RWPE2 (cell line): ENCODE measurements around the gene DGKI.

Experiments used
- ATAC-seq: fragments of 200-7000 bp; cut with Tn5 transposase; 3 replicates; pipeline ENCODE4 v1.9.1; 2021; ENCODE audit warnings: low read depth
- DNase-seq: peaks from one replicate; pipeline ENCODE4 v3.0.0-alpha.2; 2020; ENCODE audit warnings: low spot score
- H3K27ac ChIP-seq: fragments of 450-650 bp; 2 replicates; pipeline ENCODE4 v1.5.1; 2017; ENCODE audit warnings: mild to moderate bottlenecking; ENCODE audit not compliant: poor library complexity, severe bottlenecking
- H3K27me3 ChIP-seq: fragments of 250-450 bp; sonication (Bioruptor Pico); 2 replicates; pipeline ENCODE4 v1.5.1; 2021; ENCODE audit warnings: mild to moderate bottlenecking, moderate library complexity; ENCODE audit not compliant: insufficient read depth, poor library complexity, severe bottlenecking
- H3K36me3 ChIP-seq: fragments of 250-450 bp; sonication (Bioruptor Pico); 2 replicates; pipeline ENCODE4 v1.5.1; 2020; ENCODE audit warnings: low read depth, mild to moderate bottlenecking, moderate library complexity
- H3K4me1 ChIP-seq: fragments of 250-450 bp; sonication (Bioruptor Pico); 2 replicates; pipeline ENCODE4 v1.5.1; 2021; ENCODE audit warnings: mild to moderate bottlenecking, moderate library complexity; ENCODE audit not compliant: insufficient read depth, poor library complexity, severe bottlenecking
- H3K4me3 ChIP-seq: fragments of 250-450 bp; sonication (Bioruptor Pico); 2 replicates; pipeline ENCODE4 v1.5.1; 2021; ENCODE audit warnings: mild to moderate bottlenecking, moderate library complexity; ENCODE audit not compliant: severe bottlenecking
- H3K9me3 ChIP-seq: fragments of 250-450 bp; sonication (Bioruptor Pico); 2 replicates; pipeline ENCODE4 v1.5.1; 2021; ENCODE audit warnings: mild to moderate bottlenecking, moderate library complexity; ENCODE audit not compliant: severe bottlenecking
- CTCF ChIP-seq: fragments of 450-650 bp; IDR thresholded peaks from one replicate; pipeline ENCODE4 v1.5.1; 2017; ENCODE audit warnings: mild to moderate bottlenecking, moderate library complexity; ENCODE audit not compliant: poor library complexity, severe bottlenecking

DGKI gene

GRCh38 chr7:137521451-137521850, 325.3 kb downstream of the DGKI start:
- ATAC-seq (no peak), DNase-seq (no peak)
- Histone ChIP-seq H3K27ac (no peak overlapping the region), H3K4me3 (no peak overlapping the region), H3K27me3 (no peaks in the 10 kb centered on the region), H3K36me3 (no peaks in the 10 kb centered on the region), H3K9me3 (no peaks in the 10 kb centered on the region), H3K4me1 (no peaks in the 10 kb centered on the region)
- no peak for TF ChIP-seq CTCF

GRCh38 chr7:137519947-137520346, 326.8 kb downstream of the DGKI start:
- H3K4me1 ChIP-seq: no peaks in the 10 kb centered on the region
- no peak overlapping the region for H3K27ac ChIP-seq
- no peaks in the 10 kb centered on the region for H3K36me3 ChIP-seq
- H3K27me3 ChIP-seq: no peaks in the 10 kb centered on the region
- ATAC-seq: no peak
- no peak overlapping the region for H3K4me3 ChIP-seq
- TF ChIP-seq CTCF: no peak
- DNase-seq: no peak
- no peaks in the 10 kb centered on the region for H3K9me3 ChIP-seq

GRCh38 chr7:137519181-137519691, 327.5 kb downstream of the DGKI start:
- Histone ChIP-seq H3K4me1 (no peaks in the 10 kb centered on the region), H3K27ac (no peak overlapping the region), H3K27me3 (no peaks in the 10 kb centered on the region), H3K9me3 (no peaks in the 10 kb centered on the region), H3K4me3 (no peak overlapping the region), H3K36me3 (no peaks in the 10 kb centered on the region)
- no peak for TF ChIP-seq CTCF
- ATAC-seq (no peak), DNase-seq (no peak)

- TF ChIP-seq CTCF: no peak
- peaks cover 9% of the 10 kb centered on the region for H3K4me1 ChIP-seq
- H3K27ac ChIP-seq: no peak overlapping the region
- ATAC-seq (no peak), DNase-seq (no peak)
- H3K4me3 ChIP-seq: no peak overlapping the region
- no peaks in the 10 kb centered on the region for H3K36me3 ChIP-seq
- no peaks in the 10 kb centered on the region for H3K27me3 ChIP-seq
- H3K9me3 ChIP-seq: no peaks in the 10 kb centered on the region
Measured at GRCh38 chr7:137513091-137513490, 333.7 kb downstream of the DGKI start.

- Histone ChIP-seq H3K4me1 (peaks cover 9% of the 10 kb centered on the region), H3K36me3 (no peaks in the 10 kb centered on the region)
Measured at GRCh38 chr7:137507096-137507495, 339.7 kb downstream of the DGKI start.

More at GRCh38 chr7:137507096-137507495, 339.7 kb downstream of the DGKI start:
- Histone ChIP-seq H3K27ac (no peak overlapping the region), H3K27me3 (no peaks in the 10 kb centered on the region), H3K9me3 (no peaks in the 10 kb centered on the region), H3K4me3 (no peak overlapping the region)
- no peak for TF ChIP-seq CTCF
- DNase-seq (no peak), ATAC-seq (no peak)
